Effector memory CD8-positive, alpha-beta T cell (primary cell): ENCODE data around the gene KRABD2.
"Not testable (repeated sequence)": the region's sequence is repeated elsewhere in the genome, so short reads cannot be mapped to it uniquely, and the experiment has no call there.

ENCODE experiments used
- ATAC-seq: fragments of 150-1000 bp; cut with Tn5 transposase; replicated peaks from 2 replicates; pipeline ENCODE4 v1.10.0; 2021; ENCODE audit warnings: mild to moderate bottlenecking, moderate library complexity
- DNase-seq, 3 experiments: peaks; one replicate each; pipeline ENCODE4 v3.0.0; 2021
- H3K27ac Mint-ChIP-seq, 2 donors: one replicate each; pipeline ENCODE4 v1.8.0; 2022; ENCODE audit warnings: mild to moderate bottlenecking in 2 of 2, mixed read lengths in 2 of 2, moderate library complexity in 2 of 2
- H3K27me3 Mint-ChIP-seq, 2 donors: one replicate each; pipeline ENCODE4 v1.8.0; 2022; ENCODE audit warnings: mixed read lengths in 2 of 2
- H3K36me3 Mint-ChIP-seq: one replicate; pipeline ENCODE4 v1.8.0; 2022; ENCODE audit warnings: mild to moderate bottlenecking, moderate library complexity, mixed read lengths; ENCODE audit not compliant: insufficient read depth
- H3K4me1 Mint-ChIP-seq, 2 donors: one replicate each; pipeline ENCODE4 v1.8.0; 2022; ENCODE audit warnings: low read depth in 2 of 2, mixed read lengths in 2 of 2
- H3K4me3 Mint-ChIP-seq, 2 donors: one replicate each; pipeline ENCODE4 v1.8.0; 2022; ENCODE audit warnings: mild to moderate bottlenecking in 2 of 2, mixed read lengths in 2 of 2, moderate library complexity in 2 of 2
- H3K9me3 Mint-ChIP-seq, 2 donors: one replicate each; pipeline ENCODE4 v1.8.0; 2022; ENCODE audit warnings: mixed read lengths in 2 of 2

Gene KRABD2

DNA sequence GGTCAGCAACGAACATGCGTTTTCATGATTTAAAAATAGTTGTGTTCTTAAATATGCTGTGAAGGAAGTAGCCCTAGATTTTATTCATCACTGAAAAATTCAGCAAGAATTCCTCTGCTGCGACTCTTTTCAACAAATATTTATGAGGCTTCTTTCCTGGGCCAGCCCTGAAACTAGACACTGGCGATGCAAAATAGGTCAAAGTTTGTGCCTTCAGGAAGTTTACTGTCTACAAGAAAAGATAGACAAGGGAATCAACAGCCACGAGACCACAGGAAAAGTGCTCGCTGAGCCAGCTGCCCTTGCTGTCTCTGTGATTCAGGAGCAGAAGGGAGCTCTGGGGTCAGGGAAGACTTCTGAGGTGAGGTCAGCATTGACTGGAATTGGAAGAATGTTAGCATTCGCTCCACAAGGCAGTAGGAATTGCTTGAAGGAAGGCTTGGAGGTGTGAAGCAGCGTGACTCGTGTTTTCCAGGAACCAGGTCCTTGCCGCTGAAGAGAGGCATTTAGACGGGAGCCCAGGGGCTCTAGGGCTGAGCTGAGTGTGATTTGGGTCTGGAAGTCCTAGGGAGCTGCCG lies 8.4 kb upstream of the KRABD2 start:
- peaks cover 58% of the 10 kb centered on the region for H3K36me3 Mint-ChIP-seq
- DNase-seq (no peak), ATAC-seq (no peak)
- peak overlapping the region in 1 of 2 donors; percentile 97 for H3K27ac Mint-ChIP-seq
- H3K27me3 Mint-ChIP-seq, result no peaks in the 10 kb centered on the region
- H3K4me3 Mint-ChIP-seq, result peak overlapping the region; percentile 97 to 98
- H3K9me3 Mint-ChIP-seq, result no peaks in the 10 kb centered on the region
- H3K4me1 Mint-ChIP-seq, result peaks cover 53 to 63% of the 10 kb centered on the region in 2 donors

DNA sequence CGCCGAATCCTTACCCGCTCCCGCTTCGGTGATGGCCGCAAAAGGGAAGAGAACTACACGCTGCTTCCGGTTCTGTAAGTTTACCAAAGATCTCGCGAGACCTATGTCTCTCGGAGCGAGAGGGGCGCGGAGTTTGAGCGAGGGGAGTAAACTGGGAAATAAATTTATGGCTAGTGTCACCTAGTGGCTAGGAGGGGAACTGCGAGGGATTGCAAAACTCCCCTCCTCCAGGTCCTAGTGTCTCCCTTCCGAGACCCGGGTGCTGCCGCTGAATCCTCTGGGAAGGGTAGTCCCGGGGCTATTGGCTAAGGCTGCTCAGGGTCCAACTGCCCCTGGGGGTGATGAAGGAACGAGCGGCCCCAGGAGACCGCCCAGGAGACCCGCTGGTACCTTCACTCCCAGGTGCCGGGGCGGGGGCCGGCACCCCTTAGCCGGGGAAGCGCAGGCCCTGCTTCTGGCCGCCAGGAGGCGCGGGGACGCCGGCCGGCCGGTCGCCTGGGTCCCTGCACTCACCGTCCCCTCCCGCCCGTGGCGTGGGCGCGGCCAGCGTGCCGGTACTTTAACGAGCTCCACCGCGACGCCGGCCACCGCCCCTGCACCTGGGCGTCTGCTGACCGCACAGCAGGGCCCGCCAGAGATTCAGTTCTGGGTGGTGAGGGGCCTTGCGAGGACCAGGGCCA lies 6.8 kb upstream of the KRABD2 start, which contains the start of gene RPL26:
Gene RPL26 (minus strand): TSS at position 51 of the 680 bp plus-strand sequence. CDS start 883 bp downstream, outside the sequence.
- Mint-ChIP-seq H3K36me3 (peaks cover 69% of the 10 kb centered on the region), H3K9me3 (no peaks in the 10 kb centered on the region), H3K4me3 (peak within 1 kb of the TSS; percentile 97 to 98), H3K27me3 (no peaks in the 10 kb centered on the region), H3K4me1 (peaks cover 51 to 58% of the 10 kb centered on the region in 2 donors), H3K27ac (peak within 1 kb of the TSS; percentile 96 to 97)
- ATAC-seq (peak; percentile 84), DNase-seq (peak; percentile 93 to 98 (median 95))

DNA sequence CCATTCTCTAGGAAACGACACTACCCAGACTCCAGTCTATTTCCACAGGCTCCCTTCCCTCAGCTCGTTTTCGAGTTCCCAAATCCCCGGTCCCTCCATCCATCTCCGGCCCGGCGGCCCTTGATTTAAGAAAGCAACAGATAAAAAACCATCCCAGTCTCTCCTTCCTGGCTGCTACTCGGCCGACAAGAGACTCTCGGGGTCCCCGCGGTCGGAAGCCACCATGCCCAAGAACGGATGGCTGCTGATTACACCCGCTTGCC lies 6.3 kb upstream of the KRABD2 start:
- H3K4me3 Mint-ChIP-seq, result peak overlapping the region; percentile 97 to 98
- peaks cover 46 to 53% of the 10 kb centered on the region in 2 donors for H3K4me1 Mint-ChIP-seq
- no peak for DNase-seq
- H3K27me3 Mint-ChIP-seq, result no peaks in the 10 kb centered on the region
- ATAC-seq, result no peak
- peaks cover 71% of the 10 kb centered on the region for H3K36me3 Mint-ChIP-seq
- no peaks in the 10 kb centered on the region for H3K9me3 Mint-ChIP-seq
- peak overlapping the region; percentile 96 to 97 for H3K27ac Mint-ChIP-seq

DNA sequence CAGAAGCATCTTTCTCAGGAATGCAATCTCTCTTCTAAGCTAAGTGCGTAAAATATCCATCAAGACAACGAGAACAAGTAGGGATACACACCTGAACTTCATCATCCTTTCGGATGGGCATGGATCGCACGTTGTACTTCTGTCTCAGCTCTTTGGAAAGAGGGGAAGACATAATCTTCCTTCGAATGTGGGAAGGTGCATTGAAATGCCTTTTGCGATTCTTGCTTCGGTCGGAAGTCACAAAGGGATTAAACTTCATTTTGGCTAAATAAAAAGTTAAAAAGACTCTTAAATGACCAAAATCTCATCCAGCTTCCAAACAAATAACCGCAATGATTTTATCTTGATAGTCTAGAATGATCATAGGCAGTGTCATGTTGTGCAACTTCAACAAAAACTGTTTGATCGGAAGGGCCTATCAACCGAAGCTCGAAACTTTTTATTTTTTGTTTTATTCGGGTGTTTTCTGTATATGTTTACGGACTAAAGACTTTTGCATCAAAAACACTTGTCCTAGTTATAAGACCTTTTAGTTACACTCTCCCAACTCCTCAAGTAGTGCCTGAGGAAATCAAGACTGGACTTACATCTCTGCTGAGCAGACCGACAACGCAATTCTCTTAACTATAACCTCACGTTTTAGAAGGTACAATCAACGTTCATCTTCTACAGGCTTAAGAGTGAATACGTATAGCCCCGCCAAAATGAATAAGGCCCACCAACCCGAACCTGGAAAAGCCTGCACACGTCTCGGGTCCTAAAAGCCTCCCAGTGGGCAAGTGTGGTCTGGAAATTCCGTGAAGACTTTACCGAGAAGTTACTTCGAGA lies 5.8 kb upstream of the KRABD2 start:
- Mint-ChIP-seq H3K27me3 (no peaks in the 10 kb centered on the region), H3K4me1 (peaks cover 41 to 48% of the 10 kb centered on the region in 2 donors), H3K9me3 (no peaks in the 10 kb centered on the region), H3K4me3 (peak overlapping the region; percentile 97 to 98), H3K36me3 (peaks cover 77% of the 10 kb centered on the region), H3K27ac (peak overlapping the region; percentile 96 to 97)
- no peak for DNase-seq
- no peak for ATAC-seq

DNA sequence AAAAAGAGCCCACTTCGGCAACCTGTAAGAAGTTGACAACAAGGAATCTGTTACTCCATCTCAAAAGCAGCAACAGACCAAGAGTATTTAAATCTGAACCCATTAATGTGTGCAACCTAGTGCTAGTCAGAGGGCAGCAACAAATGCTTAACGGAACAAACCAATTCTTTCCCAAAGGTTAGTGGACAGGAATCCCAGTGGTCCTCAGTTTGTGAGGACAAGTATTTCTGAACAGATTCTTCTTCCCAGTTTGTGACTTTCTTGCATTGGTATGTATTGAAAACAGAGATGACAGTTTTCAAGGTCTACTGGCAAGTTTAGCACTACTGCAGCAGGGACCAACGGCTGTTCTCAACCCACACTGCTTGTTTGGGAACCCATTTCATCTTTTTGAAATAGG lies 3.5 kb upstream of the KRABD2 start:
- ATAC-seq (no peak), DNase-seq (no peak)
- peaks cover 42 to 58% of the 10 kb centered on the region in 2 donors for H3K4me1 Mint-ChIP-seq
- H3K27ac Mint-ChIP-seq, result no peak overlapping the region
- H3K9me3 Mint-ChIP-seq, result no peaks in the 10 kb centered on the region
- H3K4me3 Mint-ChIP-seq, result no peak overlapping the region
- H3K27me3 Mint-ChIP-seq, result no peaks in the 10 kb centered on the region
- H3K36me3 Mint-ChIP-seq, result peaks cover 84% of the 10 kb centered on the region

DNA sequence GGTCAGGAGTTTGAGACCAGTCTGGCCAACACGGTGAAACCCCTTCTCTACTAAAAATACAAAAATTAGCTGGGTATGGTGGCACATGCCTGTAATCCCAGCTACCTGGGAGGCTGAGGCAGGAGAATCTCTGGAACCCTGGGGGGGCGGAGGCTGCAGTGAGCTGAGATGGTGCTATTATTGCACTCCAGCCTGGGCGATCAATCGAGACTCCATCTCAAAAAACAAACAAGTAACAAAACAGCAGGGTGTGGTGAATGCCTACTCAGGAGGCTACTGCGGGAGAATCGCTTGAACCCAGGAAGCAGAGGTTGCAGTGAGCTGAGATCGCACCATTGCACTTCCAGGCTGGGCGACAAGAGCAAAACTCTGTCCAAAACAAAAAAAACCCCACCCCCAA lies 1.6 kb upstream of the KRABD2 start:
- not testable (repeated sequence) for H3K27me3 Mint-ChIP-seq, ATAC-seq, H3K4me3 Mint-ChIP-seq, H3K9me3 Mint-ChIP-seq, DNase-seq
- H3K27ac Mint-ChIP-seq, result peak overlapping the region; percentile 17 to 73
- peaks cover 69% of the 10 kb centered on the region for H3K36me3 Mint-ChIP-seq
- H3K4me1 Mint-ChIP-seq, result peaks cover 32 to 49% of the 10 kb centered on the region in 2 donors

DNA sequence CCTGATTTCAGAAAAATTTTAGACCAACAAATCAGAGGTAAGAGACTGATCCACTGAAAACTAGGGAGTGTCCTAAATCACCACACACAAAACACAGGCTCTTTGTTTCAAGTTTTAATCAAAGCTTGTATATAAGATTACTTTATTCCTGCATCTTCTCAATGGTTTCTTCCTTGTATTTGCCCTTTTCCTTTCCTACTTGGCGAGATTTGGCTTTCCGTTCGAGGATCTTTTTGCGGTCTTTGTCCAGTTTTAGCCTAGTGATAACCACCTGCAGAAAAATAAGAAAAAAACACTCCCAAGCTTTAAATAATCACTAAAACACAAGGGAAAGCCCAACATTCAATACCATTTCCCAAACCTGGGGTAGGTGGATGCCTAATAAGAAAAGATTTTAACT lies 918 bp upstream of the KRABD2 start:
- Mint-ChIP-seq H3K36me3 (peaks cover 62% of the 10 kb centered on the region), H3K27ac (peak overlapping the region; percentile 17 to 88), H3K9me3 (no peaks in the 10 kb centered on the region), H3K27me3 (no peaks in the 10 kb centered on the region), H3K4me3 (peak overlapping the region; percentile 83), H3K4me1 (peaks cover 27 to 42% of the 10 kb centered on the region in 2 donors)
- no peak for DNase-seq
- no peak for ATAC-seq

DNA sequence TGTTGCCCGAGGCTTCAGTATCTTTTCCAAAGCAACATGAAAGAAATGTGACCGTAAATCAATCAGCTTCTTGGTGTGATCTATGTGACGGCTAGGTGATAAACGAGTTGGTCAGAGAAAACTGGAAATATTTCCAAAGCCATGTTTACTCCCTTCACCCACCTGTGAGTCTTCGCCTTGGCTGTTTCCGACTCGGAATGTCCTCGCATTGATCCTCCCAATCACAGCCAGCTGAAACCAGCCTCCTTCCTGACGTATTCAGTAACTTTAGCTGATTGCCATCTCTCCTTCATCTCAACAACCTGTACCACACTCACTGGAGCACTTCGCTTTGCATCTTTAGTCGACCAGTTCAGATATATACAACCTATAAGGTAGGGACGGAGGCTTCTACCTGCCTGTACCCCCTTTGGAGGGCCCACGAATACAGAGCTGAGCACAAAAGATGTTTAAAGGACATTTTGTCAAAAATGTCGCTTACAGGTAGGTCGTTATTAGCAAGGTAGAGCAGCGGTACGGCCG lies 705 bp downstream of the KRABD2 start:
- Mint-ChIP-seq H3K27ac (peak overlapping the region; percentile 80 to 88), H3K36me3 (peaks cover 45% of the 10 kb centered on the region), H3K4me1 (peaks cover 23 to 36% of the 10 kb centered on the region in 2 donors), H3K9me3 (no peaks in the 10 kb centered on the region), H3K27me3 (no peaks in the 10 kb centered on the region), H3K4me3 (peak overlapping the region; percentile 83)
- ATAC-seq (no peak), DNase-seq (no peak)

DNA sequence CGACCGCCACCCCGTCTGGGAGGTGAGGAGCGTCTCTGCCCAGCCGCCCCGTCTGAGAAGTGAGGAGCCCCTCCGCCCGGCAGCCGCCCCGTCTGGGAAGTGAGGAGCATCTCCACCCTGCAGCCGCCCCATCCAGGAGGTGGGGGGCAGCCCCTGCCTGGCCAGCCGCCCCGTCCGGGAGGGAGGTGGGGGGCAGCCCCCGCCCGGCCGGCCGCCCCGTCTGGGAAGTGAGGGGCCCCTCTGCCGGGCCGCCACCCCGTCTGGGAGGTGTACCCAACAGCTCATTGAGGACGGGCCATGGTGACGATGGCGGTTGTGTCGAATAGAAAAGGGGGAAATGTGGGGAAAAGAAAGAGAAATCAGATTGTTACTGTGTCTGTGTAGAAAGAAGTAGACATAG lies 2.6 kb downstream of the KRABD2 start:
- not testable (repeated sequence) for DNase-seq, H3K4me3 Mint-ChIP-seq, H3K27ac Mint-ChIP-seq, H3K9me3 Mint-ChIP-seq, H3K27me3 Mint-ChIP-seq, ATAC-seq
- H3K36me3 Mint-ChIP-seq, result peaks cover 30% of the 10 kb centered on the region
- peaks cover 16 to 26% of the 10 kb centered on the region in 2 donors for H3K4me1 Mint-ChIP-seq

DNA sequence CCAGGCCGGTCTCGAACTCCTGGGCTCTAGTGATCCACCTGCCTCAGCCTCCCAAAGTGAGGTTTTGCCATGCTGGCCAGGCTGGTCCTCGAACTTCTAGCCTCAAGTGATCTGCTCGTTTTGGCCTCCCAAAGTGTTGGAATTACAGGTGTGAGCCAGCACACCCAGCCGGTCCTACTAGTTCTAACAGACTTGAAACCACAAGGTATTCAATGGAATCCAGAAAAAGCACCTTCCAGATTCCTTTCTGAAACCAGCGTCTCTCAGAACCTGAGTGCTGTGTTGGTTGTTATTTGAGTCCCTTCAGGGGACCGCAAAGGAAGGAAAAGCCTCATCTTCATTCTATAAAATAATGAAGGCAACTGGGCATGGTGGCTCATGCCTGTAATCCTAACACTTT lies 4.1 kb downstream of the KRABD2 start:
- no peak for ATAC-seq
- H3K36me3 Mint-ChIP-seq, result peaks cover 18% of the 10 kb centered on the region
- no peak for DNase-seq

DNA sequence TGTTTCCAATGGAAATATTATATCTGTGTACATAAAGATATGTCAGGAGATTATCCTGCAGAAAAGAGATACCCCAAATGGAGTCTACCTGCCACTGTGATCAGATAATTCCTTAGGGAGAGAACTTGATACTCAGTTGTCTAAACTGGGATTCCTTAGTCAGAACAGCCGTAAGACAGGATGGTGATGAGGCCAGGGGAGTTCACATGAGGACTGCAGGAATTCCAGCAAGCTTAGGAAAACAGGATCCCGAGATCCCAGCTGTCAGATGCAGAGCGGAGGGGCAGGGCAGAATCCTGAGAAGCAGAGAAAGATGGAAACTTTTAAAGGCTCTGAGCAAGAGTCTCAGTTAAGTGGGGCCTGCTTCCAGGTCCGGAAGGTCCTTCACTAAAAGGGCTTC lies 4.7 kb downstream of the KRABD2 start:
- H3K4me3 Mint-ChIP-seq, result no peak overlapping the region
- H3K36me3 Mint-ChIP-seq, result peaks cover 16% of the 10 kb centered on the region
- no peaks in the 10 kb centered on the region for H3K9me3 Mint-ChIP-seq
- no peak overlapping the region for H3K27ac Mint-ChIP-seq
- H3K4me1 Mint-ChIP-seq, result peaks cover 10 to 17% of the 10 kb centered on the region in 2 donors
- ATAC-seq (no peak), DNase-seq (no peak)
- no peaks in the 10 kb centered on the region for H3K27me3 Mint-ChIP-seq

More for the DNA sequence above, 4.1 kb downstream of the KRABD2 start:
- Mint-ChIP-seq H3K4me3 (no peak overlapping the region), H3K27ac (no peak overlapping the region), H3K27me3 (no peaks in the 10 kb centered on the region), H3K4me1 (peaks cover 12 to 21% of the 10 kb centered on the region in 2 donors), H3K9me3 (no peaks in the 10 kb centered on the region)

DNA sequence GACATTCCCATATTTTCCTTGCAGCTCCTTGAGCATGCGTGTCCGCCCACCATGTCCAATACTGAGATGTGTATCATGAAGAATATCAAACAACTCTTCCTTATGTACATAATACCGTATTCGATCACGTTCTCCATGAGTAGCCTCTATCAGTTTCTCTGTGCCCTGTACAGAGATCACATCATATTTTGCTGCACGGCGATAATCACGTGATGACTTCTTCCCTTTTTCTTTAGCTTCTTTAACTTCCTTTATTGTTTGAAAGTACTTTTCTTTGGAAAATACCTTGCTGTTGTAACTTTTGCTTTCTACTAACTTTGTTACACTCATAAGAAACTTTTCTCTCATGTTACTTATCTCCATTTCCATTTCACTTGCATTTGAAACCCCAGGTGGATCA lies 6.6 kb downstream of the KRABD2 start:
- Mint-ChIP-seq H3K27ac (no peak overlapping the region), H3K4me3 (no peak overlapping the region), H3K36me3 (peaks cover 15% of the 10 kb centered on the region), H3K27me3 (no peaks in the 10 kb centered on the region), H3K4me1 (peaks cover 2 to 4% of the 10 kb centered on the region in 2 donors), H3K9me3 (no peaks in the 10 kb centered on the region)
- no peak for DNase-seq
- ATAC-seq, result no peak

DNA sequence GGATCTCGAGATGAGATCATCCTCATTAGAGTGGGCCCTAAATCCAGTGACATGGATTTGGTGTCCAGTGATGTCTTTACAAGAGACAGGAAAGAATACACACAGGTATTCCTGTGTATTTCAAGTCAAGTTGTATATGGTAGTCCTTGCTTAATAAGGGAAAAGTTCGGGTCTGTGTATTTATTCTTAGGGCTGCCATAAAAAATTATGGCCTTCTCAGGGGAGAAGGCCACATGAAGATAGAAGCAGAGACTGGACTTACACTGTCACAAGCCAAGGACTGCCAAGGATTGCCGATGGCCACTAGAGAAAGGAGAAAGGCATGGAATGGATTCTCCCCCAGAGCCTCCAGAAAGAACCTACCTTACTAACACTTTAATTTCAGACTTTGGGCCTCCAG lies 8.3 kb downstream of the KRABD2 start:
- Mint-ChIP-seq H3K9me3 (no peaks in the 10 kb centered on the region), H3K27ac (no peak overlapping the region), H3K27me3 (no peaks in the 10 kb centered on the region), H3K36me3 (peaks cover 15% of the 10 kb centered on the region), H3K4me1 (peaks cover 2 to 4% of the 10 kb centered on the region in 2 donors), H3K4me3 (no peak overlapping the region)
- DNase-seq, result no peak
- ATAC-seq, result no peak
